ENCODE data around the gene PRPF4.

Gene PRPF4

DNA sequence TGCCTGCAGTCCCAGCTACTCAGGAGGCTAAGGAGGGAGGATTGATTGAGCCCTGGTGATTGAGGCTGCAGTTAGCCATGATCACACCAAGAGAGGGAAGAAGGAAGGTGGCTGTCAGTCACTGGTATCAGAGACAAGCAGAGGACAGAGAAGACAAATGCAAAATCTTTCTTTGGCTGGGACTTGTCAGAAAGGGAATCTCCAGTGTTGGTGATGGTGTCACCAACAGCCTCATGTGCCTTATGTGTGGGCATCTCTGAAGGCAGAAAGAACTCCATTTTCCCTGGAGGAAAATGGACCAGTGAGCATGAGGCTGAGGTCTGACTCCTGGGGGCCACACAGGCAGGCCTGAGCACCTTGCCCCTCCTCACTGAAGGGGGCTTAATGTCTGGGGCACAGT, 39.8 kb downstream of the PRPF4 start:
- DNase-seq, result no peak

DNA sequence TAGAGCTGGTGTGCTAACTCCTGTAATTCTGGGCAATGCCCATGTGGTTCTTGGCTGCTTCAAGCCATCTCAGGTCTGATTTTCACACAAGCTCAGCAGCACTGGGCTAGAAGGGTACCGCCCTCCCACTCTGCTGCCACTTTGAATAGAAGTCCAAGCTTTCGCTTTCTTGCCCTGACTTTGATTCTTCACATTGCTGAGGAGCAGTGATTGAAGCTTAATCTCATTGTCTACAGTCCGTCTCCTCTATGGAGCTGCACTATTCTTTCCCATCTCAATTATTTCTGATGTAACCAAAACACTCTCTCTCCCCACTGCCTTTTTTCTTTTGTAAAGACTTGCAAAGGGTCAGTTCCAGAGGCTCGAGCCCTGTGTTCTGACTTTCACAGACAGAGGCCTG, 40.6 kb downstream of the PRPF4 start:
- DNase-seq, result no peak

DNA sequence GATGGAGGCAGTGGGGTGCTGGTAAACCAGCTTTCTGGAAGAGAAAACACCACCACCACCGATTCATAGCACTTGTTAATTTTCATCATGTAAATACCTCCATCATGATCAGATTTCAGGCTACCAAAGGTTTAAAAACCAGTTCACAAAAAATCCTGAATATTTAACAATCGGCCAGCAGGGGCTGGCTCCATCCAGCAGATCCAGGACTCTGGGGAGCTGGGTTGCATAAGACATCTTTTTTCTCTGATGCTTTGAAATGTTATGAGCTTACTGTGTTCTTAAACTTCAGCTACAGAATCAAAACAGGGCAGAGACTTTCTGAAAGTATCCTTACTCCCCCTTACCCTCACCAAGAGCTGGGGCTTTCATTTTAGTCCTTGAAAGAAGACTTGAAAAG, 42.3 kb downstream of the PRPF4 start:
- no peak for DNase-seq

DNA sequence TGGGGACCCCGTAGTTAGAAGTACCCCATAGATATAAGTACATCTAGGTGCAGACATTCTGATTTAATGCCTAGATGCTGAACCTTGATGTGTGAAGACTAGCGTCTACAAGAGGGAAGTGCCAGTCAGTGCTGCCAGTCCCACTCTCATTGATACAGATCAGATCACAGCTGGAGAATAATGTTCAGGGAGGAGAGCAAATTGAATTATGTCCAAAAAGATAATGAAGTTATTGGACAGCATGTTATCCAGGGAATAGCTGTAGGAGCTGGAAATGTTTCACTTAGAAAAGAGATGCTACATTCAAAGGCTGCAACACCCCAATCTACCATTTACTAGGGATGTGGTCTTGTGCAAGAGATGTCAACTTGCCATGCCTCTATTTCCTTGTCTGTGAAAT, 43.6 kb downstream of the PRPF4 start:
- no peak for DNase-seq

DNA sequence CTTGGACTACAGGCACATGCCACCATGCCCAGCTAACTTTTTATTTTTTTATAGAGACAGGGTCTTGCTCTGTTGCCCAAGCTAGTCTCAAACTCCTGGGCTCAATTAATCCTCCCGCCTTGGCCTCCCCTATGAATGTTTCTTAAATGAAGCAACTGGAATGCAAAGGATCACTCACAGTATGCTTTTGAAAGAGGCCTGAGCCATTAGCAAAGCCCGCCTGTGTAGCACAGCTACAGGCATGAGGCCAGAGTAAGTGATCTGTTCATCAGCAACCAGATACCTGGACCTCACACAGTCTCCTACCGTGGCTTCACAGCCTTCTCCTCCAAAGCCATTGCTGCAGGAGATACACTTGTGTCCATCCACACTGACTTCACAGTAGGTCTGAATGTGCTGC, 44.6 kb downstream of the PRPF4 start:
- no peak for DNase-seq

DNA sequence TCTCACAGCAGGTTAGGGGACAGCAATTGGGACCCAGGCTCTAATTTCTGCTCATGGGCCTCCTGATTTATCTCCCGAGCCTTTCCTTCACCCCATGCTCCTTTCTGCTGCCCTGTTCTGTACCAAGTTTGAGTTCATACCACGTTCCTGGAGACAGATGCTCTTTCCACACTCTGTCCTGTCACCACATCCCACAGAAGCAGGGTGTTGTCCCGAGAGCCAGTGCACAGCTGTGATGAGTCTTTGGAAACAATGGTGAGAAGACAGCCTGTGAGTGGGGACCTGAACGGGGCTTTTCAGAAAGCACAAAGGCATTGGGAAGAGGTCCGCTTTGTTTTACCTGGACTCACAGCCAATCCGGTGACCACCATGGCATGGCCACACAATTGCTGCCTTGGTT, 47.2 kb downstream of the PRPF4 start:
- DNase-seq, result no peak

DNA sequence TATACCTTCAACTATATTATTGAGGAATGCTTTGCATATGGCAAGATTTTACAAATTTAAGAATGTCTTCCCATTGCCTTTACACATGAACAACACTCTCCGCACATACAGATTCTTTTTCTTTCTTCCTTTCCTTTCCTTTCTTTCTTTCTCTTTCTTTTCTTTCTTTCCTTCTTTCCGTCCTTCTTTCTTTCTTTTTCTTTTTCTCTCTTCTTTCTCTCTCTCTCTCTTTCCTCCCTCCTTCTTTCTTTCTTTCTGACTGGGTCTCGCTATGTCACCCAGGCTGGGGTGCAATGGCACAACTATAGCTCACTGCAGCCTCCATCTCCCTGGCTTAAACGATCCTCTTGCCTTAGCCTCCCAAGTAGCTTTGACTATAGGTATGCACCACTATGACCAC, 50.8 kb downstream of the PRPF4 start:
- DNase-seq, result no peak

DNA sequence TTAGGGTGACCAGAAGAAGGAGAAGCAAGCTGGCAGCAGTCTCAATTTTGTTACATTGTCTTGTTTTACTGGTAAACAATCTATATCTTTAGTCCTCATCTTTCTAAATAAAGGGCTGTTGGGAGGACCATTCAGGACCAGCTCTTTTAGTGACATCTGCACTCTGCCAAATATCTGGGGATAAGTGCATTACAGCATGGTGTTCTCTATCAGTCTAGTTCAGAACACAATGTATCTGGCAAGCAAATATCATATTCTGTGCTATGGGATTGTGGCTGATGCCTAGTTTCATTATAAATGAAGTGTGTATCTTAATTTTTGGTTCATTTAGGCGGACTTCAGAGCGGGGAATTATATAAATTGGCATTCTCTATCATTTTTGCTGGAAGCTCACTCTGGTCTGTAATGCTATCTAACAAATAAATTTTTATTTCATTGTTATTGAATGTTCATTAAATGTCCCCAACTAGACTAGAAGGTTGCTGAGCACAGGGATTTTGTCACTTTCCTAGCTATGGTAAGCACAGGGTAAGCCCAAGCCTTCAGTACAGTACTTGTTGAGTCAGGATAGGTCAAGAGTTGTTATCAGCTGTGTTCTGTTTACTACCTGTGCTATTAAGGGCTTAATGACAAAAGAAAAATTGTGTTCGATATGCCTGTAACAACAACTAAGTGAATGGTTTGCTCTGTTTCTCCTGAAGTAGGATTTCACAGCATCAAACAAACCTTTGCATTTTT, 52.8 kb downstream of the PRPF4 start:
- no peak for DNase-seq

DNA sequence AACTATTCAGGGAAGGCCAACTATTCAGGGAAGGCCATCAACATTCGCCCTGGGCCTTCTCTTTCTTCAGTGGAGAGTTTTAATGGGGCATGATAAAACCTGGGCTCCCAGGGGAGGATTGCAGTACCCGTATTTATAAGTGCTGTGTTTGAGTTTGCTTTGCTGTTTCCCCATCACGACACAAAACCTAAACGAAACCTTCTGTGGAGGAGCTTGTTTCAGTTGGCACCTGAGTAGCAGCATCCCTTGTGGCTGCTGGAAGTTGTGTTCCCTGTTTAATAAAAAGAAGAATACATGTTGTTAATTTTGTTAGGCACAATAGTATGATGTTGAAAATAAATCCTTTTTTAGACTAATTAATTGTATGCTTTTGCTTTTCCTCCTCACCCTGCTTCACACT, 56.3 kb downstream of the PRPF4 start:
- DNase-seq, result no peak

DNA sequence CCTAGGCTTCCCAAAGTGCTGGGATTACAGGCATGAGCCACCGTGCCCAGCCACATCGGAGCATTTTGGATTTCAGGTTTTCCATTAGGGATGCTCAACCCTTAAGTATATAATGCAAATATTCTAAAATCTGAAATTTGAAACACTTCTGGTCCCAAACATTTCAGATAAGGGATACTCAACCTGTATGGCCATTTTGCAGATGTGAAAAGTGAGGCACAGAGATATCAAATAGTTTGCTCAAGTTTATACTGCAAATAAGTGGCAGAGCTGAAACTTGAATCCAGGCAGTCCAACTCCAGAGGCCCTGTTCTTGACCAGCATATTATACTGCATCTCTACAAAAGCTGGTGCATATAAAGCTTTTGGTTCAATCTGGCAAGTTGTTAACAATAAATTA, 62.3 kb downstream of the PRPF4 start:
- DNase-seq, result no peak

DNA sequence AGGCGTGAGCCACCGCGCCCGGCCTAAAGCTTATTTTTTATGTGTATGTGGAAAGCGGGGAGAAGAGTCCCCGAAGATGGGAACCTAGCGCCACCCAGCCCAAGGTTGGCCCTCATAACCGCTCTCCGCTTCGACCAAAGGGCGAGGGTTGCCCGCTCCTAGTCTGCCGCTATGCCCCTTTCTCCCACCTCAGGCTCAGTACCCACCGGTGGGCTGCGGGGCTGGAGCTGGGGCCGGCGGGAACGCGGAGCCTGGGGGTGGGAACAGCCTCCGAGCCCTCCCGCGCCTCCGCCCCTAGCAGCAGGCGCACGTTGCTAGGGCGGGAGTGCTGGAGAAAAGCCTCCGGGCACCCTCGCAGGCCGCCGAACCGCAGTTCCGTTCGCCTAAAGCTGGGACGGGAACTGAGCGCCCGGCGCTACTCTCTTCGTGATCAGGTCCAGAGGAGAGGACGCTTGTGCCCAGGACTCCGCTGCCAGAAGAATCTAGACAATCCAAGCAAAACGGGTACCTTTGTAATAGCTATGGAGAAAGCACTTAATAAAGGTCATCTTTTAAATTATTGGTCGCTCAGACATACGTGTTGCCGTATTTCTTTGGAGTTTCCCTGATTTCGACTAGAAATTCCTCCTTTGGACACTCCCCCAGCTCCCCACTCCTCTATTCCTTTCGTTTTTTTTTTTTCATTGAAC, 64.7 kb downstream of the PRPF4 start, which contains the start of gene WDR31:
Gene WDR31, minus strand, starts transcription at position 265 of the 689 bp plus-strand sequence. CDS start 8,253 bp downstream, outside the sequence.
- peak; percentile 60 for DNase-seq

DNA sequence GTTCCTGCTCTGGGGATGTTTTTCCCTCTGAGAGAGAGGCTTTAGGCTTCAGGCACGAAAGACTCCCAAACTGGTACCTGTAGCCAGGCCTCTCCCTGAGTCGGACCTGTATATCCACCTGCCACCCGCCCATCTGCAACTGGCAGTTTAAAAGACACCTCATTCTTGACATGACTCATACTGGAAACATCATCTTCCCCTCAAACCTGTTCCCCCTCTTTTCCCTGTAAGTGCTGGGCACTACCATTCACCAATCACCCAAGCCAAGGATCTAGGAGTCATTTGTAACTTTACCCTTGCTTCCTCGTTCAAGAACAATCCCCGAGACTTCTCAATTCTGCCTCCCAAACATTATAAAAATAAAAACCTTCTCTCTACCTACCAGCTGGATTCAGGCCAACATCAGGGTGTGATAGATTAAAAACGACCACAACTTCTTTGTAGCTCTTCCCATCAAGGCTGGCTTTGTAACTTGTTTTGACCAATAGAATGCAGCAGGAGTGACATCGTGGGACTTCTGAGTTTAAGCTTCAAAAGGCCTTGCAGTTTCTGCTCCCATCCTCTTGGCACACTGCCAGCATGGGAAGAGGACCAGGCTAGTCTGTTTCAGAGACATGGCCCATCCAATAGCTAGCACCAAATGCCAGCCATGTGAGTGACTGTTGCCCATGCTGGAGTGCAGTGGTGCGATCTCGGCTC, 66.4 kb downstream of the PRPF4 start:
- DNase-seq, result no peak
